GM21390 (cell line): ENCODE measurements around the gene ZNF724.
"Not testable (repeated sequence)": the region's sequence is repeated elsewhere in the genome, so short reads cannot be mapped to it uniquely, and the experiment has no call there.

Experiments used
- ATAC-seq: cut with Tn5 transposase; IDR thresholded peaks from one replicate; pipeline ENCODE4 v1.9.1; 2021; ENCODE audit not compliant: unreplicated experiment

The ZNF724 gene

GRCh38 chr19:23249911-23250649, at the start of gene ZNF724:
ZNF724 (minus strand) TSS chr19:23250394; CDS start chr19:23250242, 152 bp downstream.
- ATAC-seq: peak; percentile 96

- ATAC-seq: no peak
Observed at GRCh38 chr19:23294141-23294540, 43.9 kb upstream of the ZNF724 start.

- ATAC-seq: not testable (repeated sequence)
Observed at GRCh38 chr19:23289966-23290365, 39.8 kb upstream of the ZNF724 start.

- no peak for ATAC-seq
Observed at GRCh38 chr19:23287620-23288019, 37.4 kb upstream of the ZNF724 start.

GRCh38 chr19:23286477-23286876, 36.3 kb upstream of the ZNF724 start:
- no peak for ATAC-seq

GRCh38 chr19:23285948-23286347, 35.8 kb upstream of the ZNF724 start:
- no peak for ATAC-seq

- ATAC-seq: not testable (repeated sequence)
Observed at GRCh38 chr19:23285326-23285725, 35.1 kb upstream of the ZNF724 start.

GRCh38 chr19:23283925-23284324, 33.7 kb upstream of the ZNF724 start:
- no peak for ATAC-seq

GRCh38 chr19:23281663-23282276, 31.6 kb upstream of the ZNF724 start:
- no peak for ATAC-seq

GRCh38 chr19:23278118-23278517, 27.9 kb upstream of the ZNF724 start:
- ATAC-seq: not testable (repeated sequence)

GRCh38 chr19:23273590-23274412, 23.6 kb upstream of the ZNF724 start:
- peak; percentile 100 for ATAC-seq

- no peak for ATAC-seq
Observed at GRCh38 chr19:23273022-23273589, 22.9 kb upstream of the ZNF724 start.

- no peak for ATAC-seq
Observed at GRCh38 chr19:23263870-23264590, 13.8 kb upstream of the ZNF724 start.

- ATAC-seq: no peak
Observed at GRCh38 chr19:23263396-23263795, 13.2 kb upstream of the ZNF724 start.

GRCh38 chr19:23262920-23263319, 12.7 kb upstream of the ZNF724 start:
- ATAC-seq: no peak

GRCh38 chr19:23261496-23262020, 11.4 kb upstream of the ZNF724 start:
- no peak for ATAC-seq

- no peak for ATAC-seq
Observed at GRCh38 chr19:23260956-23261355, 10.8 kb upstream of the ZNF724 start.

GRCh38 chr19:23259961-23260360, 9.8 kb upstream of the ZNF724 start:
- no peak for ATAC-seq

- no peak for ATAC-seq
Observed at GRCh38 chr19:23255700-23256099, 5.5 kb upstream of the ZNF724 start.

- no peak for ATAC-seq
Observed at GRCh38 chr19:23254141-23254910, 4.1 kb upstream of the ZNF724 start.
